Prostate gland (tissue), 2 donors: ENCODE data around the gene CARD14. TPM values are rescaled to one million over a fixed set of nuclear protein-coding genes. Genes with fewer than 3 reads are reported as not detected.

Experiments
- DNase-seq: peaks from one replicate; pipeline ENCODE4 v3.0.0-alpha.2; 2019; ENCODE audit warnings: low spot score
- H3K27ac ChIP-seq, 2 donors: fragments of 200-600 bp; sonication (generic); 2 replicates each; pipeline ENCODE4 v1.5.1; 2017 to 2019
- H3K27me3 ChIP-seq: fragments of 200-600 bp; sonication (generic); replicated peaks from 2 replicates; pipeline ENCODE4 v1.5.1; 2019; ENCODE audit not compliant: insufficient read depth
- H3K36me3 ChIP-seq, 2 donors: fragments of 200-600 bp; sonication (generic); 1 replicate in 1 of 2; 2 replicates in 1 of 2; pipeline versions ENCODE4 v1.5.1 to v1.8.1; 2017 to 2019
- H3K4me1 ChIP-seq: fragments of 200-600 bp; sonication (generic); replicated peaks from 2 replicates; pipeline ENCODE4 v1.5.1; 2019
- H3K4me3 ChIP-seq, 2 donors: fragments of 200-600 bp; sonication (generic); 2 replicates each; pipeline ENCODE4 v1.5.1; 2017 to 2019
- H3K9me3 ChIP-seq: fragments of 200-600 bp; sonication (generic); 2 replicates; pipeline ENCODE4 v1.5.1; 2017
- CTCF ChIP-seq, 4 experiments: fragments of 200-600 bp in 2 of 4; fragments of 450-650 bp in 2 of 4; sonication (generic) in 2 of 4; IDR thresholded peaks; 1 replicate in 3 of 4; 2 replicates in 1 of 4; pipeline ENCODE4 v1.5.1; 2016 to 2019; ENCODE audit warnings: antibody characterized with exemption in 4 of 4, mild to moderate bottlenecking in 2 of 4, moderate library complexity in 2 of 4
- POLR2A ChIP-seq: fragments of 450-650 bp; IDR thresholded peaks from one replicate; pipeline ENCODE4 v1.6.1; 2016; ENCODE audit warnings: antibody characterized with exemption, mild to moderate bottlenecking
- POLR2AphosphoS5 ChIP-seq: sonication (generic); formaldehyde crosslinking; IDR thresholded peaks from one replicate; pipeline ENCODE4 v1.6.1; 2017; ENCODE audit warnings: antibody characterized with exemption
- WGBS: methylation state at CpG from one replicate; pipeline ENCODE4 v1.1.5; 2018; 5-methylcytosine and 5-hydroxymethylcytosine counted together
- intact Hi-C: fragments of 100-400 bp; cut with DNase I; formaldehyde crosslinking; loops from one replicate; pipeline ENCODE4 v1.14.2; 2022
- total RNA-seq, 2 donors: library from RNA; depleted of rRNA; stranded (reverse); fragments of >200 nt; gene quantifications; one replicate each; pipeline ENCODE4 v1.1.0, GENCODE V29; 2016

CARD14 gene
- total RNA-seq, 2 donors from 2014 or later, result 10.2 to 27.3 TPM

- H3K4me1 ChIP-seq, result peaks cover 8% of the 10 kb centered on the region
- no peaks in the 10 kb centered on the region for H3K36me3 ChIP-seq
- intact Hi-C loops, result no loop called here
- no peak for DNase-seq
- H3K27me3 ChIP-seq, result no peaks in the 10 kb centered on the region
- TF ChIP-seq CTCF (IDR thresholded peaks at IDR 0.05) (no peak), POLR2A (no peak), POLR2AphosphoS5 (no peak)
- peak overlapping the region in 1 of 2 donors; percentile 73 for H3K27ac ChIP-seq
- WGBS, result 88% methylated on average over 11 of the region's 20 CpGs
- no peaks in the 10 kb centered on the region for H3K9me3 ChIP-seq
- no peak overlapping the region for H3K4me3 ChIP-seq
These were observed 21.4 kb downstream of the CARD14 start for GRCh38 chr17:80191192-80191591.

GRCh38 chr17:80191865-80192661 lies 22.2 kb downstream of the CARD14 start:
- TF ChIP-seq CTCF (IDR thresholded peaks at IDR 0.05) (no peak), POLR2A (no peak), POLR2AphosphoS5 (peak; percentile 65)
- Histone ChIP-seq H3K9me3 (no peaks in the 10 kb centered on the region), H3K4me3 (no peak overlapping the region), H3K27me3 (no peaks in the 10 kb centered on the region), H3K27ac (peak overlapping the region; percentile 73), H3K4me1 (peaks cover 8% of the 10 kb centered on the region), H3K36me3 (no peaks in the 10 kb centered on the region)
- WGBS, result 26% methylated on average over 29 of the region's 29 CpGs
- peak; percentile 81 for DNase-seq
- intact Hi-C loops, result no loop called here

- TF ChIP-seq CTCF (IDR thresholded peaks at IDR 0.05), result no peak
- TF ChIP-seq POLR2AphosphoS5, result no peak
- TF ChIP-seq POLR2A, result no peak
- H3K27ac ChIP-seq, result no peak overlapping the region
- WGBS, result 92% methylated on average over 14 of the region's 14 CpGs
- no peak for DNase-seq
- peaks cover 4% of the 10 kb centered on the region for H3K4me1 ChIP-seq
- intact Hi-C loops, result no loop called here
- H3K4me3 ChIP-seq, result no peak overlapping the region
- no peaks in the 10 kb centered on the region for H3K27me3 ChIP-seq
- no peaks in the 10 kb centered on the region for H3K9me3 ChIP-seq
- H3K36me3 ChIP-seq, result no peaks in the 10 kb centered on the region
These were observed 25.3 kb downstream of the CARD14 start for GRCh38 chr17:80195141-80195540.

- Histone ChIP-seq H3K27me3 (no peaks in the 10 kb centered on the region), H3K4me3 (no peak overlapping the region), H3K36me3 (no peaks in the 10 kb centered on the region), H3K27ac (no peak overlapping the region), H3K4me1 (peaks cover 4% of the 10 kb centered on the region), H3K9me3 (no peaks in the 10 kb centered on the region)
- no peak for DNase-seq
- TF ChIP-seq CTCF (IDR thresholded peaks at IDR 0.05) (peak; percentile 45 to 68 (median 52)), POLR2AphosphoS5 (no peak)
- intact Hi-C loops, result no loop called here
- 70% methylated on average over 22 of the region's 27 CpGs for WGBS
These were observed 26.1 kb downstream of the CARD14 start for GRCh38 chr17:80195671-80196529.
